Neural progenitor cell (in vitro differentiated cells): ENCODE results near the gene PDLIM5. TPM values are rescaled to one million over a fixed set of nuclear protein-coding genes. Genes with fewer than 3 reads are reported as not detected.

Source experiments
- DNase-seq: peaks from one replicate; pipeline ENCODE4 v3.0.0-alpha.2; 2016; ENCODE audit warnings: low spot score
- H2AFZ ChIP-seq: fragments of 200-600 bp; sonication (generic); replicated peaks from 2 replicates; pipeline ENCODE4 v1.6.1; 2016; ENCODE audit warnings: antibody characterized with exemption
- H3F3A ChIP-seq: fragments of 200-600 bp; sonication (generic); 2 replicates; pipeline ENCODE4 v1.6.1; 2016; ENCODE audit warnings: antibody characterized with exemption, low read depth
- H3K27ac ChIP-seq: fragments of 200-600 bp; sonication (generic); 2 replicates; pipeline ENCODE4 v1.5.1; 2016; ENCODE audit warnings: mild to moderate bottlenecking
- H3K27me3 ChIP-seq: fragments of 200-600 bp; sonication (generic); 2 replicates; pipeline ENCODE4 v1.6.1; 2016; ENCODE audit warnings: mild to moderate bottlenecking, moderate library complexity
- H3K36me3 ChIP-seq: fragments of 200-600 bp; sonication (generic); 2 replicates; pipeline ENCODE4 v1.5.1; 2016
- H3K4me1 ChIP-seq: fragments of 200-600 bp; sonication (generic); 2 replicates; pipeline ENCODE4 v1.6.1; 2016; ENCODE audit warnings: mixed run types
- H3K4me2 ChIP-seq: fragments of 200-600 bp; sonication (generic); 2 replicates; pipeline ENCODE4 v1.6.1; 2016
- H3K4me3 ChIP-seq: fragments of 200-600 bp; sonication (generic); 2 replicates; pipeline ENCODE4 v1.5.1; 2016
- H3K79me2 ChIP-seq: fragments of 200-600 bp; sonication (generic); 2 replicates; pipeline ENCODE4 v1.6.1; 2016; ENCODE audit warnings: low read depth
- H3K9ac ChIP-seq: fragments of 200-600 bp; sonication (generic); 2 replicates; pipeline ENCODE4 v1.6.1; 2016
- H3K9me3 ChIP-seq: fragments of 200-600 bp; sonication (generic); 2 replicates; pipeline ENCODE4 v1.5.1; 2016; ENCODE audit warnings: low read depth
- H4K20me1 ChIP-seq: fragments of 200-600 bp; sonication (generic); 2 replicates; pipeline ENCODE4 v1.6.1; 2016; ENCODE audit warnings: low read depth
- H3K27ac Mint-ChIP-seq: 3 replicates; pipeline ENCODE4 v1.8.0; 2021; ENCODE audit warnings: mixed read lengths
- H3K27me3 Mint-ChIP-seq: 2 replicates; pipeline ENCODE4 v1.8.0; 2022; ENCODE audit warnings: low read depth, mild to moderate bottlenecking, inconsistent platforms, moderate library complexity, mixed read lengths; ENCODE audit not compliant: insufficient read depth
- H3K36me3 Mint-ChIP-seq: 3 replicates; pipeline ENCODE4 v1.8.0; 2021; ENCODE audit warnings: mixed read lengths
- H3K4me1 Mint-ChIP-seq: 3 replicates; pipeline ENCODE4 v1.8.0; 2021; ENCODE audit warnings: mixed read lengths
- H3K4me3 Mint-ChIP-seq: 3 replicates; pipeline ENCODE4 v1.8.0; 2021; ENCODE audit warnings: mild to moderate bottlenecking, moderate library complexity, mixed read lengths
- H3K9me3 Mint-ChIP-seq: 3 replicates; pipeline ENCODE4 v1.8.0; 2020; ENCODE audit warnings: mixed read lengths
- CTCF ChIP-seq: fragments of 200-600 bp; sonication (generic); IDR thresholded peaks from 2 replicates; pipeline ENCODE4 v1.5.1; 2017; ENCODE audit warnings: antibody characterized with exemption, mild to moderate bottlenecking
- EZH2 ChIP-seq: fragments of 200-600 bp; sonication (generic); IDR thresholded peaks from 2 replicates; pipeline ENCODE4 v1.6.1; 2017; ENCODE audit warnings: antibody characterized with exemption, mild to moderate bottlenecking, moderate library complexity
- EZH2phosphoT487 ChIP-seq: fragments of 200-600 bp; sonication (generic); IDR thresholded peaks from 2 replicates; pipeline ENCODE4 v1.6.1; 2017; ENCODE audit warnings: antibody characterized with exemption
- total RNA-seq: library from RNA; depleted of rRNA; stranded (reverse); fragments of >200 nt; gene quantifications from 2 replicates; pipeline ENCODE4 v1.2.3, GENCODE V29; 2015; ENCODE audit warnings: low replicate concordance

Gene PDLIM5
- total RNA-seq, 1 donor from 2014 or later: 68.4 TPM

- H3K9me3 ChIP-seq: no peaks in the 10 kb centered on the region
- H3K4me1 Mint-ChIP-seq: peaks cover 12% of the 10 kb centered on the region
- H3K27ac ChIP-seq: no peak overlapping the region
- H3K36me3 ChIP-seq: peaks cover 5% of the 10 kb centered on the region
- peaks cover 24% of the 10 kb centered on the region for H3K36me3 Mint-ChIP-seq
- TF ChIP-seq EZH2: no peak
- TF ChIP-seq CTCF: no peak
- no peak for TF ChIP-seq EZH2phosphoT487
- no peak for DNase-seq
- no peaks in the 10 kb centered on the region for H3K27me3 ChIP-seq
- H3K9me3 Mint-ChIP-seq: no peaks in the 10 kb centered on the region
- H3K4me3 Mint-ChIP-seq: no peak overlapping the region
- peaks cover 14% of the 10 kb centered on the region for H3K4me1 ChIP-seq
- H3K27me3 Mint-ChIP-seq: no peaks in the 10 kb centered on the region
- H4K20me1 ChIP-seq: no peaks in the 10 kb centered on the region
- H2AFZ ChIP-seq: no peak overlapping the region
- H3K4me2 ChIP-seq: no peak overlapping the region
- H3K9ac ChIP-seq: no peak overlapping the region
- peaks cover 3% of the 10 kb centered on the region for H3K79me2 ChIP-seq
- H3K27ac Mint-ChIP-seq: no peak overlapping the region
- H3F3A ChIP-seq: no peaks in the 10 kb centered on the region
- no peak overlapping the region for H3K4me3 ChIP-seq
Measured at GRCh38 chr4:94582517-94582916, 130.8 kb downstream of the PDLIM5 start.

- Histone ChIP-seq H3K9ac (no peak overlapping the region), H3K27me3 (no peaks in the 10 kb centered on the region), H4K20me1 (no peaks in the 10 kb centered on the region), H3K36me3 (peaks cover 5% of the 10 kb centered on the region), H3K9me3 (no peaks in the 10 kb centered on the region), H3K27ac (no peak overlapping the region), H3K79me2 (no peaks in the 10 kb centered on the region), H3K4me1 (peaks cover 3% of the 10 kb centered on the region), H3K4me2 (no peak overlapping the region), H3K4me3 (no peak overlapping the region), H3F3A (no peaks in the 10 kb centered on the region), H2AFZ (no peak overlapping the region)
- Mint-ChIP-seq H3K4me3 (no peak overlapping the region), H3K9me3 (no peaks in the 10 kb centered on the region), H3K27me3 (no peaks in the 10 kb centered on the region), H3K36me3 (peaks cover 33% of the 10 kb centered on the region), H3K27ac (no peak overlapping the region), H3K4me1 (peaks cover 8% of the 10 kb centered on the region)
- no peak for DNase-seq
- TF ChIP-seq EZH2phosphoT487 (no peak), EZH2 (no peak), CTCF (no peak)
Measured at GRCh38 chr4:94583914-94584641, 132.3 kb downstream of the PDLIM5 start.

DNA sequence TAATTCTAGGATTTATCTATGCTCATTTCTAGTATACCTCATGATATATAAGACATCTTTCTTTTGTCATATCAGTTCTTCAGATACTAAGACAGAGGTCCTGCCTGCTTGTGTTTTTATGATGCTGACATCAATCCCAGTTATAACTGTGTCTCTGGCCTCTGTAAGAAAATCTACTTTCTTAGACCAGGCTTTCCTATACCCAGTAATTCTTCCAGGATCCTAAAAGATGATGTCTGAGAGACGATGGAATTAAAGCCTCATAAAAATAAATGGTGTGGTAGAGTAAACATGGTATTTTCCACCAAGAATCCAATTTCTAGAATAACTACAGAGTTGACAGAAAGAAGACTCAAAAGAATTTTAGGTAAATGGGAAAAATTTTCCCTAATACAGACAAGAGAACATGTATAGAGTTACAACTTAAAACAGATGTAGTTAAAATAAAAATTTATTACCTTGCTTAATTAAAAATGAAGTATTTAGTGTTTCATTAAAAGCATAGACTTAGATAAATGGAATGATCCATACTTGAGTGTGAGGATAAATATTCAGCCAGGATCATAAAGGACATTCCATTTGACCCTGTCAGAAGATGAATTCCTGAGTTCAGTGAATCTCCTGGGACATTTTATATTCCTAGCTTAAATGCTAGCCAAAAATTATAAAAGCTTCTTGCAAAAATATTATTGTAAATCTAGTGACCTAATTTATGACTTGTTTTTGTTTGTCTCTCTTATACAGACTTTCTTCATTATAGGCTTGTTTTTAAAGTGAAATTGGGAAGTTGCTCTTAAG is 137.4 kb downstream of the PDLIM5 start:
- peaks cover 3% of the 10 kb centered on the region for H3K27me3 Mint-ChIP-seq
- H4K20me1 ChIP-seq: no peaks in the 10 kb centered on the region
- H3K4me3 Mint-ChIP-seq: no peak overlapping the region
- H3K9me3 ChIP-seq: no peaks in the 10 kb centered on the region
- no peak overlapping the region for H3K27ac Mint-ChIP-seq
- no peak overlapping the region for H3K4me2 ChIP-seq
- H3K27ac ChIP-seq: no peak overlapping the region
- no peak overlapping the region for H3K9ac ChIP-seq
- no peaks in the 10 kb centered on the region for H3K4me1 ChIP-seq
- peaks cover 5% of the 10 kb centered on the region for H3K36me3 ChIP-seq
- DNase-seq: no peak
- no peaks in the 10 kb centered on the region for H3K27me3 ChIP-seq
- H3K79me2 ChIP-seq: no peaks in the 10 kb centered on the region
- no peak overlapping the region for H2AFZ ChIP-seq
- no peak overlapping the region for H3K4me3 ChIP-seq
- no peaks in the 10 kb centered on the region for H3K9me3 Mint-ChIP-seq
- H3K4me1 Mint-ChIP-seq: peaks cover 2% of the 10 kb centered on the region
- peaks cover 44% of the 10 kb centered on the region for H3K36me3 Mint-ChIP-seq
- TF ChIP-seq CTCF (no peak), EZH2 (no peak), EZH2phosphoT487 (no peak)
- no peaks in the 10 kb centered on the region for H3F3A ChIP-seq
